ENCODE results near the gene CACNA1E. TPM values are rescaled to one million over a fixed set of nuclear protein-coding genes. Genes with fewer than 3 reads are reported as not detected.

The CACNA1E gene
- total RNA-seq, 3 donors from 2014 or later (not counting 1 experiment from before 2014, with no cell fraction given), result 0.40 TPM; not detected in 2

DNA sequence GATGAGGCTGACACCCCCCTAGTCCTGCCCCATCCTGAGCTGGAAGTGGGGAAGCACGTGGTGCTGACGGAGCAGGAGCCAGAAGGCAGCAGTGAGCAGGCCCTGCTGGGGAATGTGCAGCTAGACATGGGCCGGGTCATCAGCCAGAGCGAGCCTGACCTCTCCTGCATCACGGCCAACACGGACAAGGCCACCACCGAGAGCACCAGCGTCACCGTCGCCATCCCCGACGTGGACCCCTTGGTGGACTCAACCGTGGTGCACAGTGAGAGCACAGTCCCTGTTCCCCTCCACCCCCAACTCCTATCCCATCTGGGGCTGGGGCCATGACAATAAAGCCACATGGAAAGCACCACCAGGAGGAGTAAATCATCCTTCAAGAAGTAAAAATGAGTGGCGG lies 250.2 kb downstream of the CACNA1E start:
- no peak overlapping the region for H3K4me3 ChIP-seq (ENCODE audit: low read length)
- no peak for DNase-seq
- H3K4me1 Mint-ChIP-seq, result no peaks in the 10 kb centered on the region
- no peaks in the 10 kb centered on the region for H3K27me3 ChIP-seq (ENCODE audit: control insufficient read depth, insufficient read depth, low read length)
- peaks cover 0 to 2% of the 10 kb centered on the region in 2 donors for H3K27me3 Mint-ChIP-seq (ENCODE audit: low read depth in 2 of 2)
- no peak overlapping the region for H3K27ac ChIP-seq (ENCODE audit: low read length)
- H3K36me3 Mint-ChIP-seq, result no peaks in the 10 kb centered on the region
- H3K27ac Mint-ChIP-seq, result no peak overlapping the region
- 86% methylated on average over 14 of the region's 14 CpGs for WGBS (ENCODE audit: insufficient coverage)
- TF ChIP-seq, protein P1, sequence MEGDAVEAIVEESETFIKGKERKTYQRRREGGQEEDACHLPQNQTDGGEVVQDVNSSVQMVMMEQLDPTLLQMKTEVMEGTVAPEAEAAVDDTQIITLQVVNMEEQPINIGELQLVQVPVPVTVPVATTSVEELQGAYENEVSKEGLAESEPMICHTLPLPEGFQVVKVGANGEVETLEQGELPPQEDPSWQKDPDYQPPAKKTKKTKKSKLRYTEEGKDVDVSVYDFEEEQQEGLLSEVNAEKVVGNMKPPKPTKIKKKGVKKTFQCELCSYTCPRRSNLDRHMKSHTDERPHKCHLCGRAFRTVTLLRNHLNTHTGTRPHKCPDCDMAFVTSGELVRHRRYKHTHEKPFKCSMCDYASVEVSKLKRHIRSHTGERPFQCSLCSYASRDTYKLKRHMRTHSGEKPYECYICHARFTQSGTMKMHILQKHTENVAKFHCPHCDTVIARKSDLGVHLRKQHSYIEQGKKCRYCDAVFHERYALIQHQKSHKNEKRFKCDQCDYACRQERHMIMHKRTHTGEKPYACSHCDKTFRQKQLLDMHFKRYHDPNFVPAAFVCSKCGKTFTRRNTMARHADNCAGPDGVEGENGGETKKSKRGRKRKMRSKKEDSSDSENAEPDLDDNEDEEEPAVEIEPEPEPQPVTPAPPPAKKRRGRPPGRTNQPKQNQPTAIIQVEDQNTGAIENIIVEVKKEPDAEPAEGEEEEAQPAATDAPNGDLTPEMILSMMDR (IDR thresholded peaks at IDR 0.05), result no peak
- no peaks in the 10 kb centered on the region for H3K9me3 ChIP-seq (ENCODE audit: control insufficient read depth, insufficient read depth, low read length)
- H3K36me3 ChIP-seq (ENCODE audit: control insufficient read depth, insufficient read depth, low read length), result no peaks in the 10 kb centered on the region
- no peaks in the 10 kb centered on the region for H3K9me3 Mint-ChIP-seq
- intact Hi-C loops (cut with micrococcal nuclease), result no loop called here
- no peaks in the 10 kb centered on the region for H3K4me1 ChIP-seq (ENCODE audit: control insufficient read depth, insufficient read depth, low read length)
- no peak overlapping the region for H3K4me3 Mint-ChIP-seq
- no peak for ATAC-seq

DNA sequence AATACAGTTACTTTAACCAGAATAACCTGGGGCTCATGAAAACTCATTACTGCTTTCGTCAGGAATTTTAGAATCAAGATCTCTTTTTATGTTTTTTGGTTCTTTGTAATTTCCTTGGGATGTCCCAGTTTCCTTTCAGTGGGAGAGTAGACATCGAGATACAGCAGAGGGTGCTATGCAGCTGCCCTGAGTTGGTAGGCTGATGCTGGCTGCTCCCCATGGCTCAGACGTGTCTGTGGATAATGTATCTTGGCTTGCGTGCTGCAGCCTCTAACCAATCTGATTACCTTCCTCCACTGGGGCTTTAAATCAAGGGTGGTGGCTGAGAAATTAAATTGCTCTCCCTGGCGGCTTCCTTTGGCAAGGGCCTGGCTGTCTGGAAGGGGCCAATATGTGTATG lies 253.7 kb downstream of the CACNA1E start:
- Histone ChIP-seq H3K4me3 (ENCODE audit: low read length) (no peak overlapping the region), H3K36me3 (ENCODE audit: control insufficient read depth, insufficient read depth, low read length) (no peaks in the 10 kb centered on the region), H3K27ac (ENCODE audit: low read length) (no peak overlapping the region), H3K9me3 (ENCODE audit: control insufficient read depth, insufficient read depth, low read length) (no peaks in the 10 kb centered on the region), H3K4me1 (ENCODE audit: control insufficient read depth, insufficient read depth, low read length) (no peaks in the 10 kb centered on the region), H3K27me3 (ENCODE audit: control insufficient read depth, insufficient read depth, low read length) (no peaks in the 10 kb centered on the region)
- intact Hi-C loops (cut with micrococcal nuclease), result no loop called here
- no peaks in the 10 kb centered on the region for H3K36me3 Mint-ChIP-seq
- H3K9me3 Mint-ChIP-seq, result no peaks in the 10 kb centered on the region
- ATAC-seq, result no peak
- TF ChIP-seq, protein P1 (IDR thresholded peaks at IDR 0.05), result no peak
- no peak overlapping the region for H3K27ac Mint-ChIP-seq
- H3K27me3 Mint-ChIP-seq (ENCODE audit: low read depth in 2 of 2), result peaks cover 0 to 2% of the 10 kb centered on the region in 2 donors
- no peaks in the 10 kb centered on the region for H3K4me1 Mint-ChIP-seq
- H3K4me3 Mint-ChIP-seq, result no peak overlapping the region
- 62% methylated on average over 4 of the region's 5 CpGs for WGBS (ENCODE audit: insufficient coverage)
- DNase-seq, result no peak

DNA sequence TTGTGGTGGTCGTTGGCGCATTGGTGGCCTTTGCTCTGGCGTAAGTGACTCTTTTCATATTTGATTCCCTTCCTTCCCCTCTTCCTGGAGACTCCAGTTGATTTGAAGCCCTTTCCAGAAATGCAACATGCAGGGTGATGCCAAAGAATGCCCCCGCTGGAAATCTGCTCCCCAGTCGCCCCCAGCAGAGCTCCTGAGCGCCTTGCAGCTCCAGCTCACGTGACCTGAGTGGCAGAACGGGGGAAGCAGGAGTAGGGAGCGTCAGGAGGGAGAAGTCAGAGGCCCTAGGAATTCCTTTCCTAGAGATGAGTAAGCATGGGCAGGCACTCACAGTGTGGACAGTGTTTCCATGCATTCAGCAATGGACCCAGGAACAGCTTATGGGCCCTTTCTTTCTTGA lies 255.9 kb downstream of the CACNA1E start:
- DNase-seq, result no peak
- Mint-ChIP-seq H3K4me3 (no peak overlapping the region), H3K9me3 (no peaks in the 10 kb centered on the region), H3K27ac (no peak overlapping the region), H3K36me3 (no peaks in the 10 kb centered on the region), H3K4me1 (no peaks in the 10 kb centered on the region), H3K27me3 (ENCODE audit: low read depth in 2 of 2) (peaks cover 0 to 2% of the 10 kb centered on the region in 2 donors)
- Histone ChIP-seq H3K27ac (ENCODE audit: low read length) (no peak overlapping the region), H3K27me3 (ENCODE audit: control insufficient read depth, insufficient read depth, low read length) (no peaks in the 10 kb centered on the region), H3K4me3 (ENCODE audit: low read length) (no peak overlapping the region), H3K36me3 (ENCODE audit: control insufficient read depth, insufficient read depth, low read length) (no peaks in the 10 kb centered on the region), H3K9me3 (ENCODE audit: control insufficient read depth, insufficient read depth, low read length) (no peaks in the 10 kb centered on the region), H3K4me1 (ENCODE audit: control insufficient read depth, insufficient read depth, low read length) (no peaks in the 10 kb centered on the region)
- TF ChIP-seq, protein P1 (IDR thresholded peaks at IDR 0.05), result no peak
- intact Hi-C loops (cut with micrococcal nuclease), result no loop called here
- ATAC-seq, result no peak
- 70% methylated on average over 9 of the region's 9 CpGs for WGBS (ENCODE audit: insufficient coverage)

DNA sequence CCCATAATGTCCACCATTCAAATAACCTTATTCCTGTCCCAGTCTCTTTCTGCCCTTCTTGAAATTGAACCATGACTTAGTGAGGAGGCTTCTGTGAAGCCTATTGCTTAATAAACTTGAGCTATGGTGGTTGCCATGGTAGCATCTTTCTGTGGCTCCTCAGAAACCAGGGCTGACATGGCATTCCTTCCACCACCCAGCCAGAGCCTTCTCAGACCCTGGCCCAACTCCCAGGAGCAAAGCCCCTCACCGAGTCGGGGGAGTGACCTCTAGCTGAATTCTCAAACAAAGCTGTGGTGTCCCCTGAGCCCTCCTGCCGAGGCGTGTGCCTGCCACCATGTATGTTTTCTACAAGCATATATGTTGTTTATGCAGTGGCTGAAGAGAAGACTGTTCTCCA lies 259.1 kb downstream of the CACNA1E start:
- H3K4me1 Mint-ChIP-seq, result no peaks in the 10 kb centered on the region
- ATAC-seq (no peak), DNase-seq (no peak)
- H3K36me3 Mint-ChIP-seq, result no peaks in the 10 kb centered on the region
- intact Hi-C loops (cut with micrococcal nuclease), result no loop called here
- 83% methylated on average over 4 of the region's 4 CpGs for WGBS (ENCODE audit: insufficient coverage)
- H3K4me3 ChIP-seq (ENCODE audit: low read length), result no peak overlapping the region
- no peak overlapping the region for H3K27ac Mint-ChIP-seq
- no peaks in the 10 kb centered on the region for H3K27me3 Mint-ChIP-seq (ENCODE audit: low read depth in 2 of 2)
- H3K4me3 Mint-ChIP-seq, result no peak overlapping the region
- H3K9me3 Mint-ChIP-seq, result no peaks in the 10 kb centered on the region
- no peaks in the 10 kb centered on the region for H3K27me3 ChIP-seq (ENCODE audit: control insufficient read depth, insufficient read depth, low read length)
- H3K4me1 ChIP-seq (ENCODE audit: control insufficient read depth, insufficient read depth, low read length), result no peaks in the 10 kb centered on the region
- H3K27ac ChIP-seq (ENCODE audit: low read length), result no peak overlapping the region
- no peaks in the 10 kb centered on the region for H3K9me3 ChIP-seq (ENCODE audit: control insufficient read depth, insufficient read depth, low read length)
- no peaks in the 10 kb centered on the region for H3K36me3 ChIP-seq (ENCODE audit: control insufficient read depth, insufficient read depth, low read length)
- TF ChIP-seq, protein P1 (IDR thresholded peaks at IDR 0.05), result no peak

Data from natural killer cell (primary cell).